ENCODE data around the gene PHACTR1. TPM values are rescaled to one million over a fixed set of nuclear protein-coding genes. Genes with fewer than 3 reads are reported as not detected.

Gene PHACTR1
- total and polyA plus RNA-seq, 2 of the 4 experiments (the other 2 are of a cell fraction): not detected

DNA sequence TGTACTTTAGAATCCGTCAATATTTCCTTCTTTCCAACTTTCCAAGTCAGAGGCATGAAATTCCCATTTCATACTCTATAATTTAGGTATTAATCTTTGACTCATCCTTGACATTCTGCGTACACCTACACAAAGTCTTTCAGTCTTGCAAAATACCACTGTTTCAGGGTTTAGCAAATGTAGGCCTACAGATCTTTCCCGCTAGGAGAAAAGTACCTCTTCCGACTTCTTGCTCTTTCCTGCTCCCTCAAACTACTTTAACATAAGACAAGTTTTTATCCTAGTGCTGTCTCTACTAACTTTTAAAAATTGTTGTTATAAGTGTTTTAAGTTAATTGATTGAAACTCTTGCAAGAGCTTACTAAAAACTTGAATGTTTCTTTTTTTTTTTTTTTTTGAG lies 18.3 kb upstream of the PHACTR1 start:
- no peak overlapping the region for H2BK20ac ChIP-seq (ENCODE audit: low read depth, low read length)
- no peak overlapping the region for H2BK15ac ChIP-seq (ENCODE audit: low read depth, low read length)
- no CpG with 5 or more reads among the region's 4 CpGs for WGBS, 2 experiments (ENCODE audit: extremely low coverage in 2 of 2, insufficient read length in 1 of 2)
- no peaks in the 10 kb centered on the region for H3K27me3 ChIP-seq (ENCODE audit: control insufficient read depth, insufficient read depth, low read length)
- DNase-seq: no peak
- H2AK9ac ChIP-seq (replicated peaks; ENCODE audit: low read depth, low read length, poor library complexity): no peak overlapping the region
- in situ Hi-C loops (cut with MboI; ENCODE audit: low sequenced_read_pairs): no loop called here
- H3K4me3 ChIP-seq (ENCODE audit: insufficient read depth, low read depth, low read length): no peak overlapping the region
- H3K79me1 ChIP-seq (ENCODE audit: low read depth in 1 of 2, low read length in 2 of 2): no peaks in the 10 kb centered on the region
- no peak for ATAC-seq (ENCODE audit: low read depth)
- H2BK5ac ChIP-seq (ENCODE audit: low read depth, low read length, poor library complexity, severe bottlenecking): no peak overlapping the region
- no peak overlapping the region for H3K23ac ChIP-seq (ENCODE audit: low read depth, low read length)
- no peak overlapping the region for H3K18ac ChIP-seq (ENCODE audit: low read depth, low read length)
- dilution Hi-C loops (cut with HindIII; ENCODE audit: low sequenced_read_pairs, unreplicated experiment): no loop called here
- intact Hi-C loops (cut with micrococcal nuclease): no loop called here
- no peaks in the 10 kb centered on the region for H3K9me1 ChIP-seq (ENCODE audit: insufficient read depth, low read length)
- H4K5ac ChIP-seq (ENCODE audit: low read depth, low read length): no peak overlapping the region
- no peak overlapping the region for H4K91ac ChIP-seq (ENCODE audit: insufficient read depth, low read depth, low read length)
- no peaks in the 10 kb centered on the region for H4K20me1 ChIP-seq (ENCODE audit: insufficient read depth, low read length)
- no peak overlapping the region for H2AK5ac ChIP-seq (ENCODE audit: low read depth, low read length)
- H3K4me2 ChIP-seq (ENCODE audit: low read depth, low read length): no peak overlapping the region
- POLR2A ChIA-PET (ENCODE audit: unreplicated experiment): no interaction called here
- H3K14ac ChIP-seq (replicated peaks; ENCODE audit: low read depth, low read length): no peak overlapping the region
- TF ChIP-seq POLR2A (IDR thresholded peaks at IDR 0.05; ENCODE audit: low read depth, low read length): no peak
- no peak for TF ChIP-seq RCOR1 (IDR thresholded peaks at IDR 0.05; ENCODE audit: insufficient replicate concordance, low read length)
- TF ChIP-seq BHLHE40 (IDR thresholded peaks at IDR 0.05; ENCODE audit: low read depth, low read length): no peak
- no peak for TF ChIP-seq CEBPB (IDR thresholded peaks at IDR 0.05; ENCODE audit: low read depth, low read length)
- TF ChIP-seq RAD21 (IDR thresholded peaks at IDR 0.05; ENCODE audit: low read length): no peak
- TF ChIP-seq MXI1 (IDR thresholded peaks at IDR 0.05; ENCODE audit: borderline replicate concordance, low read depth, low read length): no peak
- no peak for TF ChIP-seq RFX5 (IDR thresholded peaks at IDR 0.05; ENCODE audit: low read depth, low read length)
- no peak for TF ChIP-seq NFE2L2 (IDR thresholded peaks at IDR 0.05; ENCODE audit: low read depth, low read length)
- TF ChIP-seq FOS (IDR thresholded peaks at IDR 0.05; ENCODE audit: low read depth, low read length): no peak
- TF ChIP-seq CHD1 (IDR thresholded peaks at IDR 0.05; ENCODE audit: low read depth, low read length): no peak
- TF ChIP-seq MAZ (IDR thresholded peaks at IDR 0.05; ENCODE audit: borderline replicate concordance, low read depth, low read length): no peak
- no peak for TF ChIP-seq SMC3 (IDR thresholded peaks at IDR 0.05; ENCODE audit: low read depth, low read length)
- TF ChIP-seq, protein P1, sequence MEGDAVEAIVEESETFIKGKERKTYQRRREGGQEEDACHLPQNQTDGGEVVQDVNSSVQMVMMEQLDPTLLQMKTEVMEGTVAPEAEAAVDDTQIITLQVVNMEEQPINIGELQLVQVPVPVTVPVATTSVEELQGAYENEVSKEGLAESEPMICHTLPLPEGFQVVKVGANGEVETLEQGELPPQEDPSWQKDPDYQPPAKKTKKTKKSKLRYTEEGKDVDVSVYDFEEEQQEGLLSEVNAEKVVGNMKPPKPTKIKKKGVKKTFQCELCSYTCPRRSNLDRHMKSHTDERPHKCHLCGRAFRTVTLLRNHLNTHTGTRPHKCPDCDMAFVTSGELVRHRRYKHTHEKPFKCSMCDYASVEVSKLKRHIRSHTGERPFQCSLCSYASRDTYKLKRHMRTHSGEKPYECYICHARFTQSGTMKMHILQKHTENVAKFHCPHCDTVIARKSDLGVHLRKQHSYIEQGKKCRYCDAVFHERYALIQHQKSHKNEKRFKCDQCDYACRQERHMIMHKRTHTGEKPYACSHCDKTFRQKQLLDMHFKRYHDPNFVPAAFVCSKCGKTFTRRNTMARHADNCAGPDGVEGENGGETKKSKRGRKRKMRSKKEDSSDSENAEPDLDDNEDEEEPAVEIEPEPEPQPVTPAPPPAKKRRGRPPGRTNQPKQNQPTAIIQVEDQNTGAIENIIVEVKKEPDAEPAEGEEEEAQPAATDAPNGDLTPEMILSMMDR (conservative IDR thresholded peaks at IDR 0.05; ENCODE audit: low read depth, low read length): no peak
- TF ChIP-seq, protein P2, sequence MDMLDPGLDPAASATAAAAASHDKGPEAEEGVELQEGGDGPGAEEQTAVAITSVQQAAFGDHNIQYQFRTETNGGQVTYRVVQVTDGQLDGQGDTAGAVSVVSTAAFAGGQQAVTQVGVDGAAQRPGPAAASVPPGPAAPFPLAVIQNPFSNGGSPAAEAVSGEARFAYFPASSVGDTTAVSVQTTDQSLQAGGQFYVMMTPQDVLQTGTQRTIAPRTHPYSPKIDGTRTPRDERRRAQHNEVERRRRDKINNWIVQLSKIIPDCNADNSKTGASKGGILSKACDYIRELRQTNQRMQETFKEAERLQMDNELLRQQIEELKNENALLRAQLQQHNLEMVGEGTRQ (IDR thresholded peaks at IDR 0.05; ENCODE audit: low read depth, low read length): no peak
- TF ChIP-seq, protein P3, sequence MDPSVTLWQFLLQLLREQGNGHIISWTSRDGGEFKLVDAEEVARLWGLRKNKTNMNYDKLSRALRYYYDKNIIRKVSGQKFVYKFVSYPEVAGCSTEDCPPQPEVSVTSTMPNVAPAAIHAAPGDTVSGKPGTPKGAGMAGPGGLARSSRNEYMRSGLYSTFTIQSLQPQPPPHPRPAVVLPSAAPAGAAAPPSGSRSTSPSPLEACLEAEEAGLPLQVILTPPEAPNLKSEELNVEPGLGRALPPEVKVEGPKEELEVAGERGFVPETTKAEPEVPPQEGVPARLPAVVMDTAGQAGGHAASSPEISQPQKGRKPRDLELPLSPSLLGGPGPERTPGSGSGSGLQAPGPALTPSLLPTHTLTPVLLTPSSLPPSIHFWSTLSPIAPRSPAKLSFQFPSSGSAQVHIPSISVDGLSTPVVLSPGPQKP (IDR thresholded peaks at IDR 0.05; ENCODE audit: borderline replicate concordance, low read depth, low read length): no peak
- no peak for TF ChIP-seq MAFK (IDR thresholded peaks at IDR 0.05; ENCODE audit: low read depth, low read length)
- H3K9me3 ChIP-seq (ENCODE audit: control insufficient read depth, insufficient read depth, low read length): no peaks in the 10 kb centered on the region
- H3K56ac ChIP-seq (ENCODE audit: extremely low read depth, insufficient read depth, low read length): no peak overlapping the region
- CTCF ChIA-PET: no interaction called here
- H4K8ac ChIP-seq (ENCODE audit: low read depth in 2 of 2, low read length in 2 of 2): no peak overlapping the region
- no peak overlapping the region for H3K9ac ChIP-seq (ENCODE audit: low read depth, low read length)
- no peaks in the 10 kb centered on the region for H3K36me3 ChIP-seq (ENCODE audit: control insufficient read depth, insufficient read depth, low read length)
- H3K4ac ChIP-seq (ENCODE audit: low read depth, low read length): no peak overlapping the region
- no peak overlapping the region for H2AFZ ChIP-seq (replicated peaks; ENCODE audit: low read length, poor library complexity)
- no peaks in the 10 kb centered on the region for H3K4me1 ChIP-seq (ENCODE audit: control insufficient read depth, insufficient read depth, low read length)
- no TSS peak for BruUV-seq (replicated peaks)
- H2BK120ac ChIP-seq (ENCODE audit: low read depth, low read length): no peak overlapping the region
- no peak overlapping the region for H3K27ac ChIP-seq (ENCODE audit: insufficient read depth, low read length)
